GM19043 (cell line): ENCODE results near the gene HCN2.

ENCODE experiments used
- ATAC-seq: cut with Tn5 transposase; IDR thresholded peaks from one replicate; pipeline ENCODE4 v1.9.1; 2021; ENCODE audit warnings: low read depth; ENCODE audit not compliant: unreplicated experiment

Gene HCN2

DNA sequence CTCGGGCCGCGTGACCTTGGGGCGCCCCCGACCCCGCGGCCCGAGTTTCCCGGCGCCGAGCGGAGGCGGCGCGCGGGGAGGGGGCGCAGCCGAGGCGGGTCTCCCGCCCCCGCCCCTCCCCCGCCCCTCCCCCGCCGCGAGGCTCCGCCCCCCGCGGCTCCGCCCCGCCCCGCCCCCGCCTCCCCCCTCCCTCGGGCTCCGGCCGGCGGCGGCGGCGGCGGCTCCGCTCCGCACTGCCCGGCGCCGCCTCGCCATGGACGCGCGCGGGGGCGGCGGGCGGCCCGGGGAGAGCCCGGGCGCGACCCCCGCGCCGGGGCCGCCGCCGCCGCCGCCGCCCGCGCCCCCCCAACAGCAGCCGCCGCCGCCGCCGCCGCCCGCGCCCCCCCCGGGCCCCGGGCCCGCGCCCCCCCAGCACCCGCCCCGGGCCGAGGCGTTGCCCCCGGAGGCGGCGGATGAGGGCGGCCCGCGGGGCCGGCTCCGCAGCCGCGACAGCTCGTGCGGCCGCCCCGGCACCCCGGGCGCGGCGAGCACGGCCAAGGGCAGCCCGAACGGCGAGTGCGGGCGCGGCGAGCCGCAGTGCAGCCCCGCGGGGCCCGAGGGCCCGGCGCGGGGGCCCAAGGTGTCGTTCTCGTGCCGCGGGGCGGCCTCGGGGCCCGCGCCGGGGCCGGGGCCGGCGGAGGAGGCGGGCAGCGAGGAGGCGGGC lies at the start of gene HCN2:
Gene HCN2, plus strand, starts transcription at position 189 of the 703 bp plus-strand sequence. Its CDS starts 65 bp downstream, at position 254.
- no peak for ATAC-seq

DNA sequence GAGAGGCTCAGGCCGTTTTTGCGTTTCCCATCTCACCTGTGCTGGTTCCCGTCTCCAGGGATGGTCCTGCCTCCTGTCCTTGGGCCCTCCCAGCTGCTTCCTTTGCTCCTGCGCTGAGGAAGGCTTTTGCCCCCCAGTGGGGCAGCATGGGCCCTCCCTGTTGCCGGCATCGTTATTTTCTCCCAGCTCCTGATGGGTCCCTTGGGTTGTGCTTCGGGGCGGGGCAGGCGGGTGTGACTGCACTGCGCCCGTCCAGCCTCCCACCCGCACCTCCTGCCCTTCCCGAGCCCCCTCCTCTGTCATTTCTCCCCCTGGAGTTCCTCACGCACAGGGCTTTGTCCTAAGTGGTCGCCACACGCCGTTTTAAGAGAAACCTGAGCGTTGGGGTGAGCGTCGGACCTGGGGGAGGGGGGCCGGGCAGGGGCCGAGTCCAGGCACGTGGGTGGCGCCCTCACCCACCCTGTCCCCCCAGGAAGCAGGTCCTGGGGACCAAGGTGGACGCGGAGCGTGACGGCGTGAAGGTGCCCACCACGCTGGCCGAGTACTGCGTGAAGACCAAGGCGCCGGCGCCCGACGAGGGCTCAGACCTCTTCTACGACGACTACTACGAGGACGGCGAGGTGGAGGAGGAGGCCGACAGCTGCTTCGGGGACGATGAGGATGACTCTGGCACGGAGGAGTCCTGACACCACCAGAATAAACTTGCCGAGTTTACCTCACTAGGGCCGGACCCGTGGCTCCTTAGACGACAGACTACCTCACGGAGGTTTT lies 48.6 kb upstream of the HCN2 start:
- ATAC-seq = no peak

DNA sequence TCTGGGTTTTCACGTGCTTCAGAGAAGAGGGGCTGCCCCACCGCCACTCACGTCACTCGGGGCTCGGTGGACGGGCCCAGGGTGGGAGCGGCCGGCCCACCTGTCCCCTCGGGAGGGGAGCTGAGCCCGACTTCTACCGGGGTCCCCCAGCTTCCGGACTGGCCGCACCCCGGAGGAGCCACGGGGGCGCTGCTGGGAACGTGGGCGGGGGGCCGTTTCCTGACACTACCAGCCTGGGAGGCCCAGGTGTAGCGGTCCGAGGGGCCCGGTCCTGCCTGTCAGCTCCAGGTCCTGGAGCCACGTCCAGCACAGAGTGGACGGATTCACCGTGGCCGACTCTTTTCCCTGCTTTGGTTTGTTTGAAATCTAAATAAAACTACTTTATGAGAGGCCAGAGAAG lies 48.0 kb upstream of the HCN2 start:
- ATAC-seq = no peak

DNA sequence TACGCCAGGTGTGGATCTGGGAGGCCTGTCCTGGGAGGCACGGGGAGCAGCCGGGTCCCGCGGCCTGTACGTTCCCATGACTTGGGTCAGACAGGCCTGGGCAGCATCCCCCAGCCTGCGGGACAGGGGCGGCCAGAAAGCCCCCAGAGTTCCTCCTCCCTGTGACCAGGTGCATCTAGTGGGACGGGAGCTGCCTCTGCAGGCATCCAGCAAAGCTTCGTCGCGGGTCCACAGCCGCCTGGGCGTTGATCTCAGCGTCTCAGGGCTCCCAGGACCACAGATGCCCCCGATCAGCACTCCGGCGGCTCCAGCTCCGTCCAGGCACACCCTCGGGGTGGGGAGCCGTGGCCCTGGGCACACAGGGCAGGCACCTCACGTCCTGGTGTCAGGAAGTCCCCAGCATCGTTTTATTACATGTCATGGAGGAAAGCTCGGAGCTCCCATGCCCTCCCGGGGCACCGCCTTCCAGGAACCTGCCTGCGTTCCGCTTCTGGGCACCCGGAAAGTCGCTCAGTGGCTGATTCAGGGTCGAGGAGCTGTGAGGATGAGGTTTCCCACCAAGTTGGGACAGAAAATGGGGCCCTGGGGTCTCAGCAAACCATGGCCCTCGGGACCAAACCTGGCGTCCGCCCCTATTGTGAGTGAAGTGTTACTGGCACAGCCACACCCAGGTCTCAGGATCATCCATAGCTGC lies 47.4 kb upstream of the HCN2 start:
- no peak for ATAC-seq

DNA sequence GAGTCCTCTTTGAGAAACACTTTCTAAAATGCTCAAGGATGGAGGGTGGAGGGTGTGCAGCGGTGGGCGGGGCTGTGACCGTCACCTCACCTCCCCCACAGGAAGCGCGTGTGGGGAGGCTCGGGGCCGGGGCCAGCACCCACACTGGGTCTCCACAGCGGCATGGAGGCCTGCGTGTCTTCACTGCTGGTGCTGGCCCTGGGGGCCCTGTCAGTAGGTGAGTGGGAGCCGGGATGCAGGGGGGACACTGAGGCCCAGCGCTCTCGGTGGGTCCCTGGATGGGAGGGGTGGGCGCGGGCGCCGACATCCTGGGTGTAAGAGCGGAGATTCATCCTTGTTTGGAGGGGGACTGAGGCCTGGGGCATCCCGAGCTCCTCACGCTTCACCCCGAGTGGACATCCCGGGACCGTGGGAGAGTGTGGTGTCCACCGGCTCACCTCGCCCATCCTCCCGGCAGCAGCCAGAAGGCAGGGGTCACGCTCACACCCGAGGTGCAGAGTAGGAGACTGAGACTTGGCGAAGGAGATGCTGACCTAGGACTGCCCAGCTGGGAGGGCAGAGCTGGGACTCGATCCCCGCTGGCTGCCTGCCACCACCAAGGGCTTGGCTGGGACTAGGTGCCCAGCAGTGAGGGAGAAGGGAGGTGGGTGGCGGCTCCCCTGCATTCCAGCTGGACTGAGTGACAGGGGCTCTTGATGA lies 45.6 kb upstream of the HCN2 start, which contains the start of gene GZMM:
Gene GZMM, plus strand, starts transcription at position 144 of the 699 bp plus-strand sequence. Its CDS starts 19 bp downstream, at position 163.
- no peak for ATAC-seq

DNA sequence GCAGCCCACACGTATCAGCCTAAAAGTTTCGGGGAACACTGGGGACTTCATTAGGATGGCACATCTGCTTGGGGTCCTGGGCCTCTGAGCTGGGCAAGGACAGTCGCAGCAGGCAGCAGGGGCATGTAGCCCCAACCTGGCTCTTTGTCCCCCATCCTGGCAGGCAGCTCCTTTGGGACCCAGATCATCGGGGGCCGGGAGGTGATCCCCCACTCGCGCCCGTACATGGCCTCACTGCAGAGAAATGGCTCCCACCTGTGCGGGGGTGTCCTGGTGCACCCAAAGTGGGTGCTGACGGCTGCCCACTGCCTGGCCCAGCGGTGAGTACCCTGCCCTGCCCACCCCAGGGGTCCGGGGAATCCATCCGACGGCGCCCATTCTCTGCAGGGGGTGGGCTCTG lies 42.6 kb upstream of the HCN2 start:
- ATAC-seq = no peak

DNA sequence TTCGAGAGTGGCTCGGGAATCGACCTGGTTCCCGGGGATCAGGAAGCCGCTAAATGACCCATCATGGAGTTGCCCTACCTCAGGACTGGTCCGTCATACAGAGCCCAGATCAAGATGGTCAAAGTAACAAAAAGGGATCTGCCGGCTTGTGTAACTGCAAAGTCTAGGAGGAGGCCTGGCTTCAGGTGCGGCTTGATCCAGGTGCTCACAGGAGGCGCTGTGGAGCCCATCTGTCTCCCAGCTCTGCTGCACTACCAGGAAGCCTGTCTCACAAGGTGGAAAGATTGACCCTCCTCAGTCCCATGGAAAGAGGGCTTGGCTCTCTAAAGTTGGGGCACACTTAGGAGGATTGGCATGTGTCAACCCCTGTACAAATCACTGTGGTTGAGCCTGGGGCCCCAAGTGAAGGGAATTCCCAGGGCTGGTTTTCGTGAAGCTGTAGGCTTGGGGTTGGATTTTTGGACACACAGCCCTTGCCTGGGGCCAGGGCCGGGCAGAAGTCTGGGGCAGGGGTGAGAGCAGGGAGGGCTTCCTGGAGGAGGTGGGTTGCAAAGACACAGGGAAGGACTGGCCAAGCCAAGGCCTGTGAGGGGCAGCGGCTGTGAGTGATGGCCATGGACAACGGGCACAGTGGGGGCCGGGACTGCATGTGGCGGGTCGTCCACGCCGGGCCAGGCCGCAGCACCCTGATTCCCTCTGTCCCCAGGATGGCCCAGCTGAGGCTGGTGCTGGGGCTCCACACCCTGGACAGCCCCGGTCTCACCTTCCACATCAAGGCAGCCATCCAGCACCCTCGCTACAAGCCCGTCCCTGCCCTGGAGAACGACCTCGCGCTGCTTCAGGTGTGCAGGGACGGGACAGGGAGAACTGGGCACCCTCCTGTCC lies 41.6 kb upstream of the HCN2 start:
- no peak for ATAC-seq

DNA sequence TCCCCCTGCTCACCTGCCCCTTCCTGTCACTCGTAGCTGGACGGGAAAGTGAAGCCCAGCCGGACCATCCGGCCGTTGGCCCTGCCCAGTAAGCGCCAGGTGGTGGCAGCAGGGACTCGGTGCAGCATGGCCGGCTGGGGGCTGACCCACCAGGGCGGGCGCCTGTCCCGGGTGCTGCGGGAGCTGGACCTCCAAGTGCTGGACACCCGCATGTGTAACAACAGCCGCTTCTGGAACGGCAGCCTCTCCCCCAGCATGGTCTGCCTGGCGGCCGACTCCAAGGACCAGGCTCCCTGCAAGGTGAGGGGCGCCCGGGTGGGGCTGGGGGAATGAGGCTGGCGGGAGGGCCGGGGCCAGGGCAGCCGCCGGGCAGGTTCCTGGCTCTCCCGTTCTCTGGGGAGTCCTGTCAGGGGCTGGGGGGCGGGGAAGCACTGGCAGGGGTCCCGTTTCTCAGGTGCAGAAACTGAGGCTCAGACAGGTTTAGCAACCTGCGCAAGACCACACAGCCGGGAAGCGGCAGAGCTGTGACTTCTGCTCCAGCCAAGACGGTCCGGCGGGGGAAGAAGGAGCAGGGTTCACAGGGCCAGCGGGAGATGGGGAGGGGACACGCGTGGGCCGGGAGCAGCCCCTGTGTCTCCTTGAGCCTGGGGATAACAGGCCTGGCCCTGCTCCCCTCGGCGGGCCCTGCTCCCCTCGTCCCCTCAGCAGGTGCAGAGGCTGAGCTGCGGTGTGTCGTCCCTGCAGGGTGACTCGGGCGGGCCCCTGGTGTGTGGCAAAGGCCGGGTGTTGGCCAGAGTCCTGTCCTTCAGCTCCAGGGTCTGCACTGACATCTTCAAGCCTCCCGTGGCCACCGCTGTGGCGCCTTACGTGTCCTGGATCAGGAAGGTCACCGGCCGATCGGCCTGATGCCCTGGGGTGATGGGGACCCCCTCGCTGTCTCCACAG lies 40.5 kb upstream of the HCN2 start:
- no peak for ATAC-seq

DNA sequence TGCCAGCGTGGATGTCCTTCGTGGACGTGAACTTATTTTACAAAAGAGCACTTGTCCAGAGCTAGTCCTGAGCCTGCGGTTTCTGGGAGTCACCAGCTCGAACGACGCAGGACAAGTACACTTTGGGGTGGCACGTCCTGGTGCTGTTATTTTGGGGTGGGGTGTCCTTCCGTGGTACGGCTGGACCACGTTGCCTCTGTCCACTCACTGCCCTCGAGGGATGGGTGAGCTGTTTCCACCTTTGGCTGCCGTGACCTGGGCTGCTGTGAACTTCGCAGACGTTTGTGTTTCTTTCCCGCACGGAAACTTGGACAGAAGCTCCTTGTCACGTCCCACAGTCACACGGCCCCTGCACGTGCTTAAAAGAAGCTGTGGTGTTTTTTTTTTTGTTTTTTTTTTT lies 34.9 kb upstream of the HCN2 start:
- ATAC-seq = no peak

DNA sequence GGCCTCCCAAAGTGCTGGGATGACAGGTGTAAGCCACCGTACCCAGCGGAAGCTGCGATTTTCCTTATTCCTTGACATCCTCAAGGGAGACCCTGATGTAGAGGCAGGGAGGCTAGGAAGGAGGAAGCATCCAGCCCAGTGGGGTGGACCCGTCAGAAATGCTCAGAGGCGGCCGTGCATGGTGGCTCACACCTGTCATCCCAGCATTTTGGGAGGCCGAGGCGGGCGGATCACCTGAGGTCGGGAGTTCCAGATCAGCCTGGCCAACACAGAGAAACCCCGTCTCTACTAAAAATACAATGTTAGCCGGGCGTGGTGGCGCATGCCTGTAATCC lies 34.2 kb upstream of the HCN2 start:
- ATAC-seq = no peak

DNA sequence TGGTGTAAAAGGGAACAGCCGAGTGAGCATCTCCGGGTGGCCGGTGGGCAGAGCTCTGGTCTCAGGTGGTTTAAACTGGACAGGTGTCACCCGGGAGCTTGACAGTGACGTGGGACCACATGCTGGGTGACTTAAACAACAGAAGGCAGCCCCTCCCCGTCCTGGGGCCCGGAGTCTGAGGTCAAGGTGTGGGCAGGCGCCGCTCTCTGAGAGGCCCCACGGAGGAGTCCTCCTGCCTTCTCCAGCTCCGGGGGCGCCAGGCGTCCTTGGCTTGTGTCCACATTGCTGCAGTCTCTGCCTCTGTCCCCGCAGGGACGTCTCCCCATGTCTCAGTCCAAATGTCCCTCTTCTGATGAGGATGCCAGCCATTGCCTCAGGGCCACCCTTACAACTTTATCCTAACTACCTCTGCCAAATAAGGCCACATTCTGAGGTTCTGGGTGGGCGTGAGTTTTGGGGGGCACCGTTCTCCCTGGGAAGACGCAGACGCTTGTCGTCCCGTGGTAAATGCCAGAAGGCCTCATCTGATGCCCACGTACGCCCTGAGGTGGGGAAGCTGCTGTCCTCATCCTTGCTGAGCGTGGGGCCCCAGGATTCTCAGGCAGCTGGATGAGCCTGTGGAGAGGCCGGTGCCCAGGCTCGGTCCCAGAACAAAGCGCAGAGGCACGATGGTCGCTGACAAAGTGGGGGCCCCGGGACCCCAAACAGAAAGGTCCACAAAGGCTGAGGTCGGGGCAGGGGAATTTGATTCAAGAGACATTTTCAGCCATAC lies 32.9 kb upstream of the HCN2 start:
- no peak for ATAC-seq

DNA sequence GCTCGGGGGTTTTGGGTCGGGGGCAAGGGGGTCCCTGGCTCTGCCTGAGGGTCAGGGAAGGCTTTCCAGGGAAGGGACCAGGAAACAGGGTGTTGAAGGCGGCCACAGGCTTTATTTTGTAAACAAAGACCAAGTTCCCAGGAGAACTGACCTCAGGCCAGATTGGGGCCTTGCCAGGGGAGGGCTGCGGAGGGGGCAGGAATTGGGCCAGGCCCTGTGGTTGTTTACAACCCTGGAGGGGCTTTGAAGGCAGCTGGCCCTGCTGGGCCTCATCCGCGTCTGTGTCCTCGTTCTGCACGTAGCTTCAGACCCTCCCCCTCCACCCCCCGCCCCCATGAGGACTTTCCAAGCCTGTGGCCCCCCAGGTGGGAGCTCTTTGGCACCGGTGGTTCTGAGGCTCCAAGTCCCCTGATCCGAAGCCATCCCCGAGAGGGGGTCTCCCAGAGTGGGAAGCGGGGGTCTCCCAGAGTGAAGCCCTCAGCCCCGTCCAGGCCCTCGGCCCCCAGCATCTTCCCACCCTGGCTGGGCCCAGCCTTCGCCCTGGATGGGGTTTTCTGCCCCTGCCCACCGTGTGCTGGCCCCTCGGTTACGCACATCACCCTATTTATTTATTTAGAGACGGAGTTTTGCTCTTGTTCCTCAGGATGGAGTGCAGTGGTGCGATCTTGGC lies 30.8 kb upstream of the HCN2 start:
- ATAC-seq = no peak

DNA sequence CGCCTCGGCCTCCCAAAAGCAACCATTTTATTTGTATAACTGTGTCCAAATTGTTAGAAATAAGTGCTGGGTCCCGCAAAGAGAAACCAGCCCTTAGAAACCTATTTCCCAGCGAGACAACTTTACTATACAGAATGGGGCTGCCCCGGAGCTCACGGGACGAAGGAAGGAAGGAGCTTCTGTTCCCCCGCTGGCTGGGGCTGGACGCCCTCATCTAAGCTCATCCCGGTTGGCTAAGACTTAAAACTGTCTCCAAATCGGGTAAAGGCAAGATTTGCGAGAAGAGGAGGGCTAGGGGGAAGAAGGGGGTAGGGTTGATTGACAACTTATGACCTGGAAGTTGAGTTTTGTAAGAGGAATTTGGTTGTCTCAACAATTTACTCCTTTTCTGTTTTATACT lies 29.6 kb upstream of the HCN2 start:
- no peak for ATAC-seq

DNA sequence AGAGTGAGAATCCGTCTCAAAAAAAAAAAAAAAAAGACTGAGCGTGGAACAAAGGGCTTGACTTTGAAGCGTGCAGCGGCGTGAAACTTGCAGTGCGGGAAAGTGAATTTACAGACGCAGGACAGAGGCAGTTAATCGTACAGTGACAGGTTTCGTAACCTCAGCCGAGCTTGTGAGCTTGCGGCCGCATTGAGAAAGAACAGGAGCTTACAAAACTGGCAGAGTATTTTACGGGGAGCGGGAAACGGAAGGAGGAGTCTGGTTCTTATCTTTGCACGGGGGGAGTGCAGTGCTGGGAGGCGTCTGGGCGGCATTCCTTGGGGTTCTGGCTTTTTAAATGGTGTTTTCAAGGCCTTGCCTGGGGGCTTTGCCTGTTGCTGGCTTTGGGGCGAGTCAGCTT lies 23.3 kb upstream of the HCN2 start:
- no peak for ATAC-seq

DNA sequence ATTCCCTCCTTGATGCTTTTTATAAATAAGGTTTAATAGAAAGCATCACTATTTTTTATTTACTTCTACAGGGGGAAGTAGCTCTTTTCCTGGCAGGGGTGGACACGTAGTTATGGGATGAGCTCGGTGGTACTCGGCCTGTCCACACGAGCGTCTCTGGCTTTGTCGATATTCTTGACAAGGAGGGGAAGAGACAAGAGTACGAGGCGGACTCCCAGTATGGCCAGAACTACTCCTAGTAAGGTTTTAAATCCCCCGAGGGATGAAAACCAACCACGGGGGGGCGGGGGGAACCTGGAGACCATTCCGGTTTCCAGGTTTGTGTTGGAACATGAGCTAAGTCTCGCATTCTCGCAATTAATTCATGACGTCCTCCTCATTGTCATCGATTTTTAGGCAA lies 22.8 kb upstream of the HCN2 start:
- no peak for ATAC-seq

DNA sequence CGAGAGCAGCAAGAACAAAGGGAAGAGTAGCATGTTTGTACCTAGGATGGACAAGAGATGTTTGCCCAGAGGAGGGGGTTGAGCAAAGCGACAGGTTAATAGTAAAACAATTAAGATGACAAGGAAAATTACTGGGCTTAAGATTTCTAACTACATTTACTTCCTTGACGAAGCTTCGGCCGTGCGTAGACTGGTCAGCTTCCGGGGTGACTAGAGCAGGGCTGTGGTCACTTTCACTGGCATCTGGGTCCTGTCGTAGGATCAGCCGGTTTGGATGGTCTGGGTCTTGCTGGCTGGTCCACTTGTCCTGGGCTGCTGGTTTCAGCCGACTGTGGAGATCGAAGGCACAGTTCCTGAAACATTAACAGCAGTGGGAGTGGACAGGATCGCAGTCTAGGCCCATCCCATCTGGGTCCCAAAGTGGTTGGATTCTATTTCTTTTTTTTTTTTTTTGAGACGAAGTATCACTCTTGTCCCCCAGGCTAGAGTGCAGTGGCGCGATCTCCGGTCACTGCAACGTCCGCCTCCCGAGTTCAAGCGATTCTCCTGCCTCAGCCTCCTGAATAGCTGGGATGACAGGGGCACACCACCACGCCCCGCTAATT lies 22.3 kb upstream of the HCN2 start:
- ATAC-seq = no peak

DNA sequence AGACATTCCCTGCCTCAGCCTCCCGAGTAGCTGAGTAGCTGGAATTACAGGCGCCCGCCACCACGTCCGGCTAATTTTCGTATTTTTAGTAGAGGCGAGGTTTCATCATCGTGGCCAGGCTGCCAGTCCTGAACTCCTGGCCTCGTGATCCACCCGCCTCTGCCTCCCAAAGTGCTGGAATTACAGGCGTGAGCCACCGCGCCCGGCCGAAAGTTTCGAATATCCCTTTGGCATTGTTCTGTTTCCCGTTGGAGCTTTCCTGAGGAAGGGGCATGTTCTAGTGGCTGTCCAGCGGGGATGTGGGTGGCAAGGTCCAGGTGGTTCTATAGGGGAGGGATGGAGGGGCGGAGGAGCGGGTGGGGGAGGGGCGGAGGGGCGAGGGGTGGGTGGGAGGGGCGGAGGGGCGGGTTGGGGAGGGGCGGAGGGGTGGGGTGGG lies 19.4 kb upstream of the HCN2 start:
- no peak for ATAC-seq
